ENCODE measurements around the gene C1orf210. TPM values are rescaled to one million over a fixed set of nuclear protein-coding genes. Genes with fewer than 3 reads are reported as not detected.

The C1orf210 gene
- total RNA-seq, 4 donors from 2014 or later = 0.27 TPM; not detected in 3

- H3K4me3 ChIP-seq = no peak overlapping the region
- no peaks in the 10 kb centered on the region for H3K36me3 ChIP-seq
- H3K27ac ChIP-seq = no peak overlapping the region
- peaks cover 0 to 22% (median 0%) of the 10 kb centered on the region in 3 donors for H3K4me1 ChIP-seq
- no peak for TF ChIP-seq EP300 (IDR thresholded peaks at IDR 0.05)
- TF ChIP-seq CTCF (IDR thresholded peaks at IDR 0.05) = no peak
- no peak for TF ChIP-seq POLR2AphosphoS5 (IDR thresholded peaks at IDR 0.05)
- no peak for TF ChIP-seq POLR2A (IDR thresholded peaks at IDR 0.05)
- H3K27me3 ChIP-seq = no peaks in the 10 kb centered on the region
- WGBS, 2 donors (ENCODE audit: low coverage in 1 of 2) = 87 to 90% methylated on average over 6 to 10 of the region's 20 CpGs
- ATAC-seq = no peak
- H3K9me3 ChIP-seq = no peaks in the 10 kb centered on the region
Measured at GRCh38 chr1:43308635-43309404, 23.4 kb upstream of the C1orf210 start.

GRCh38 chr1:43307458-43308158 is 22.2 kb upstream of the C1orf210 start:
- no peak overlapping the region for H3K4me3 ChIP-seq
- WGBS, 2 donors (ENCODE audit: low coverage in 1 of 2) = 93 to 94% methylated on average over 3 of the region's 9 CpGs
- TF ChIP-seq POLR2A (IDR thresholded peaks at IDR 0.05) (no peak), EP300 (IDR thresholded peaks at IDR 0.05) (no peak), CTCF (IDR thresholded peaks at IDR 0.05) (no peak)
- H3K27me3 ChIP-seq = no peaks in the 10 kb centered on the region
- H3K27ac ChIP-seq = no peak overlapping the region
- H3K4me1 ChIP-seq = peaks cover 0 to 27% (median 0%) of the 10 kb centered on the region in 3 donors
- H3K9me3 ChIP-seq = no peaks in the 10 kb centered on the region
- no peak for ATAC-seq
- no peaks in the 10 kb centered on the region for H3K36me3 ChIP-seq

- no peak for TF ChIP-seq POLR2AphosphoS5 (IDR thresholded peaks at IDR 0.05)
- TF ChIP-seq EP300 (IDR thresholded peaks at IDR 0.05) = no peak
- TF ChIP-seq POLR2A (IDR thresholded peaks at IDR 0.05) = no peak
- no peak for TF ChIP-seq CTCF (IDR thresholded peaks at IDR 0.05)
- whole genome bisulfite sequencing, 2 donors (ENCODE audit: low coverage in 1 of 2) = 95 to 96% methylated on average over 3 to 4 of the region's 17 CpGs
- Histone ChIP-seq H3K4me1 (peaks cover 0 to 27% (median 0%) of the 10 kb centered on the region in 3 donors), H3K4me3 (no peak overlapping the region), H3K27me3 (no peaks in the 10 kb centered on the region), H3K27ac (no peak overlapping the region), H3K9me3 (no peaks in the 10 kb centered on the region), H3K36me3 (no peaks in the 10 kb centered on the region)
- no peak for ATAC-seq
Measured at GRCh38 chr1:43306688-43307457, 21.5 kb upstream of the C1orf210 start.

- Histone ChIP-seq H3K27me3 (no peaks in the 10 kb centered on the region), H3K27ac (no peak overlapping the region), H3K4me1 (peaks cover 0 to 27% (median 0%) of the 10 kb centered on the region in 3 donors), H3K4me3 (no peak overlapping the region), H3K9me3 (no peaks in the 10 kb centered on the region), H3K36me3 (no peaks in the 10 kb centered on the region)
- ATAC-seq = no peak
- 63 to 70% methylated on average over 3 of the region's 6 CpGs for WGBS, 2 donors (ENCODE audit: low coverage in 1 of 2)
- TF ChIP-seq POLR2AphosphoS5 (IDR thresholded peaks at IDR 0.05) (no peak), POLR2A (IDR thresholded peaks at IDR 0.05) (no peak), EP300 (IDR thresholded peaks at IDR 0.05) (no peak)
Measured at GRCh38 chr1:43305926-43306687, 20.7 kb upstream of the C1orf210 start.

All from gastroesophageal sphincter (tissue), 4 donors.